ENCODE results near the gene MTUS2.
"Not testable (repeated sequence)": the region's sequence is repeated elsewhere in the genome, so short reads cannot be mapped to it uniquely, and the experiment has no call there.

MTUS2 gene

GRCh38 chr13:29345860-29346582 is 525.9 kb downstream of the MTUS2 start:
- DNase-seq: not testable (repeated sequence)

GRCh38 chr13:29355029-29355428 is 534.9 kb downstream of the MTUS2 start:
- DNase-seq: no peak

DNA sequence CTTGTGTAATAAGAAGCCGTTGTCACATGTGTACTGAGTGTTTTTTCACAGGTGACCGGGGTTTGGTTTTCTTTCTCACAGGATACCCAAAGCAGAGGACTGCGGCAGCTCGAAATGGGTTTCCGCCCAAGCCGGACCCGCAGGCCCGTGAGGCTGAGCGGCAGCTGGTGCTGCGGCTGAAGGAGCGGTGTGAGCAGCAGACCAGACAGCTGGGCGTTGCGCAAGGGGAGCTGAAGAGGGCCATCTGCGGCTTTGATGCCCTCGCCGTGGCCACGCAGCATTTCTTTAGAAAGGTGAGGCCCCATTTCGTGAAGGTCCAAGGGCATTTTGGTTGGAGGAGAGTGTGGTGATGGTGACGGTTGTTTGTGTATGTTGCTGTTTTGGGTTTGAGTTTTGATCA is 539.0 kb downstream of the MTUS2 start:
- DNase-seq: no peak

DNA sequence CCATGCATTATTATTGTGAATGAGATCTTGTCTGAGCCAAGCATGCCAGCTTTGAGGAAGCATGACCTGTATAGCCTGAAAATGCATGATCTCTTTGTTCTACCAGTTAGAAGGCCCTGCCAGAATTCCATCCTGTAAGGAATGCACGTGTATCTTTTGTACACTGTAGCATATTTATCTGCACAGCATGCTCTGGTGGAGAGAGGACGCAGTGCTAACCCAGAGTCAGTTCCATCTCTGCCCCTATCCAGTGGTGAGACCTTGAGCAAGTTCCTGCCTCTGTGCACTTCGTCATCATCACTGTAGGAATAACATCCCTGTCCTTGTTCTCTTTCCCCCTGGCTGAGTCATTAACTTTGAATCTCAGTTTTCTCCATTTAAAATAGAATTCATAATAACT is 541.6 kb downstream of the MTUS2 start:
- no peak for DNase-seq

DNA sequence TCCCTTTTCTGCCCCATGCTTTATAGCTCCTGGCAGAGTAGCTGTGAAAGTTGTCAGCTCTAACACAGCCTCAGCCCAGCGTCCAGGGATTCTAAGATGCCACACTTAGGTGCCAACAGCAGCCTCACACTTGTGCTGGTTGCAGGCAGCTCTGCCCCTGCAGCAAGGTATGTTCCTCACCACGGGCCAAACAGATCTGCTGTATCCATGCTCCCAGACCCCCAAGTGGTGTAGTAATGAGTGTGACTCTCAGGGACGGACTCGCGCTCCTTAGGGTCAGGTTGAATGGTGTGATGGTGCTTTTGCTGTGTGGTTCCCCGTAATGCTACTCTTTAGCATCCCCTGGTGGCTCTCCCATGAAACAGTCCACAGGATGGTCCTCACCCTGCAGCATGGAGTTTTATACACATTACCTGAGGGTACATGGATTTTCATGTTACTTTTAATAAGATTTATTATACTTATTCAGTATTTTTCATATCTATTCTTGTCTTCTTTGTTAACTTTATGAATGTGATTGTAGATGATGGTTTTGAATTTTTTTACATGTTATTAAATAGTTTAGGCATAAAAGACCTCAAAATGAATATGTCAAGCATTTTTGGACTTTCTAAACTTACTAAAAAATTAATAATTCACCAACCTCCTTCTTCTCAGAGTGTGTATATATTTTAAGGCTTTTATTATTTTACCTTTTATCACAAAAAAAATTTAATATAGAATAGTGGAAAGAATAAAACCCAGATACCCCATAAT is 542.9 kb downstream of the MTUS2 start:
- DNase-seq: peak; percentile 86

GRCh38 chr13:29369060-29369743 is 549.1 kb downstream of the MTUS2 start:
- DNase-seq: peak; percentile 82

GRCh38 chr13:29379281-29379680 is 559.1 kb downstream of the MTUS2 start:
- no peak for DNase-seq

- no peak for DNase-seq
Observed at GRCh38 chr13:29379865-29380264, 559.7 kb downstream of the MTUS2 start.

- no peak for DNase-seq
Observed at GRCh38 chr13:29382021-29382420, 561.9 kb downstream of the MTUS2 start.

DNA sequence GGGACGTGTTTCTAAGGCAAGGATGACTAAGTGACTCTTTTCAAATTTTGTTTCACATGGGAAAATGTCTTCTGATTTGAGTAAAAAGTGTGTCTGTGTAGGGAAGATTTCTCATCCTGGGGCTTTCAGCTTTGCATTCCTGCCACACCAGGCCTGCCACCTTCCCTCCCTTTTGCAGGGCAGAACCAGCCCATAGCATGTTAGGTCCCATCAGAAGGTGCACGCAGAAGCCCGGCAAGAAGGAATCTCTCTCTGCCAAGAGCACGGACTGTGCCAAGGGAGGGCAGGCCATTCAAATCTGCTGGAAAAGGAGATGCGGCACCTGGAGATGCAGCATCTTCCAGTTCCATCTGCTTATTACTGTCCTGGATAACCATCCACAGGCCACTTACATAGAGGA is 563.3 kb downstream of the MTUS2 start:
- no peak for DNase-seq

- peak; percentile 94 for DNase-seq
Observed at GRCh38 chr13:29384466-29384865, 564.3 kb downstream of the MTUS2 start.

GRCh38 chr13:29384871-29385270 is 564.7 kb downstream of the MTUS2 start:
- DNase-seq: peak; percentile 53

DNA sequence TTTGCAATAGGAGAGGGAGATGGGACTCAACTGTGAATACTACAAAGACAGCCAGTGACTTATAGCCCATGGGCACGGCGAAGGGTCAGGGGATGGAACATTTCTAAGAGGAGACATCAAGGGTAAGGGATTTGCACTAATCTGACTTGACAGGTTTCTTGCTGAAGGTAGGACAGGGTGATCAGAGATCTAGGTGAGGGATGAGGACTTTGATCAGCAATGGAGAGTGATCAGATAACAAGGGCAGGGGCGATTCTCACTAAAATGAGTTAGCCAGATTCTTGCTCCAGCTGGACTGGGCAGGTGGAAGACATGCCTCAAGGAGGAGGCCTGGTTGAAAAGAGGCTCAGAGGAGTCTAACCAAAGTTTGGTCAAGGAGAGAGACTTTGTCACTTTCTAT is 566.1 kb downstream of the MTUS2 start:
- no peak for DNase-seq

GRCh38 chr13:29390598-29390997 is 570.5 kb downstream of the MTUS2 start:
- not testable (repeated sequence) for DNase-seq

DNA sequence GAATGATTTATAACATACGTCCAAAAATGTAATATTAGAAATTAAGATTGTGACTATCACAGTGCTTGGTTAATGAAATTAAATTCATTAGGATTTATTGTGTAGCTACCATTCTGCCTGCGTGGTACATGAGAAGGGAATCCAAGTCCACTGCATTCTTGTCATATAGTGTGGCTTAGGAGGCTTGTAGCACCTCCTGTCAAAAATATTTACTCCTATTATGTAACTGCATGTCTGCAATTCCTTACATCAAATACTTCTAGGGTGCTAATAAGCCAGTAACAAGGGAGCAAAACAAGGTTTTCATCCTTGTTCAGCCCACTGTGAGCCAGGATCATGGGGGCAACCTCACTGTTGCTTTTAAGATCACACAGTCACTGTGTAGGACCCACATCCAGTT is 576.3 kb downstream of the MTUS2 start:
- DNase-seq: no peak

DNA sequence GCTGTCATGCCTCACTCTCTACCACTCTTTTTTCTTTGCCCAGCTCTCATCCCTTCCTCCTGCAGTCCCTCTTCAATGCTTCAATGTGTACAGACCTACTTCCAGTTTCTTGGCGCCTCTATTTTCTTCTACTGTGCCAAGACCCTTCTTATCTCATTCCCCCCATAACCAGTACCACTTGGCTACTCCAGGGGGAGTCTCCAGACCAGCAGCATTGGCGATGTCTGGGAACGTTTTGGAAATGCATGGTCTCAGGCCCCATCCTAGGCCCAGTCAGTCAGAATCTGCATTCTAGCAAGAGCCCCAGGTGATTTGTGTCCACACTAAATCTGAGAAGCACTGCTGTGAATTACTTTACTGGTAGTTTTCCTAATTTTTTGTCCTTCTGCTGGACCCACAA is 577.1 kb downstream of the MTUS2 start:
- no peak for DNase-seq

GRCh38 chr13:29402166-29402636 is 582.1 kb downstream of the MTUS2 start:
- peak; percentile 38 for DNase-seq

DNA sequence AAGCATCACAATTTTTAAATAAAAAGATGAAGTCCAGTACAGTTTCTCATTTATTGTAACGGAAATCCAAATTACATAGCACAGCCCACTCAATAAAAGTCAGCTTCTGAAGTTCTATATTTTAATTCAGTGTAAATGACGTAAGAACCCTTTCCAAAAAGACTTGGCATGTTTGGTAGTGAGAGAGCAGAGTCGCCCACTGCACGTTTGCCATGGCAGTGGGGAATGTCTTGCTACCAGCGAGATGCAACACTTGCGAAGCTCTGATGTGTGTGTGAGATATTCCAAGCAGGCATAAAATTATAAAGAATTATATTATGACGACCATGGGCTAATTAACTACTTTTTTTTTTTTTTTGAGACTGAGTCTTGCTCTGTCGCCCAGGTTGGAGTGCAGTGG is 585.3 kb downstream of the MTUS2 start:
- no peak for DNase-seq

- DNase-seq: no peak
Observed at GRCh38 chr13:29411481-29411880, 591.3 kb downstream of the MTUS2 start.

GRCh38 chr13:29418026-29418425 is 597.9 kb downstream of the MTUS2 start:
- DNase-seq: no peak

GRCh38 chr13:29421118-29421517 is 601.0 kb downstream of the MTUS2 start:
- no peak for DNase-seq

DNA sequence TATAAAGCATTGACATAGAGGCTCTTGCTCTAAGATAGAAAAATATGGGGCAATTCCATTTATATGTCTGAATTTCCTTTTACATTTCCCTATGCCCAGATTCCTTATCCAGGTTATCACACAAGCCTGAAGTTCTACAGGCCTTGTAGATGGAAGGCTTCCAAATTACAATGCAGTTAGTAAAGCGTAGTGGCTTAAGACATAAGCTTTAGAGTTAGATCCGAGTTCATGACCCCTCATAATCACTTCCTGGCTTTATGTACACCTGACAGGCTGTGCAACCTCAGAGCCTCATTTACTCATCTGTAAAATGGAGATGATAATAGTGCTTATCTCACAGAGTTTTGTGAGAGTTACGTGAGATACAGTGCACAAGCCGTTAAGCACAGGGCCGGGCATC is 601.9 kb downstream of the MTUS2 start:
- DNase-seq: no peak

GRCh38 chr13:29423050-29423449 is 602.9 kb downstream of the MTUS2 start:
- no peak for DNase-seq

DNA sequence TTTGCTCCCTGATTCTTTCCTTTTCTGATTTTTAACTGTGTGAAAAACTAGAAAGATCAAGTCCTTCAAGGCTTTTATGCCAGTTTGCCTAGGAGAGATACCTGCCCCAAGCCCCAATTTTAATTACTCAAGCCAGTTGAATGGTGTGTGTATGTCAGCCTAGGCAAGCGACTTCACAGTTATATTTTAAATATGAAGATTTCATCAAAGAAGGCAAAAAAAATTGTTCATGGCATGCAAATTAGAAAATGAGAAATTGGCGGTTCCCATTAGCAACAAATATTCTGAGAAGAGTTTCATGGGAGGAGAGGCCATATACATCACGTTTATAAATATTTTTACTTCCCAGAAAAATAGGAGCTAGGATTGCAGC is 607.8 kb downstream of the MTUS2 start:
- DNase-seq: no peak
